ENCODE results near the gene UBE3D. TPM values are rescaled to one million over a fixed set of nuclear protein-coding genes. Genes with fewer than 3 reads are reported as not detected.

The UBE3D gene
- total RNA-seq, 2 donors from 2014 or later: 9.3 to 11.5 TPM

- H3K27ac ChIP-seq: peak overlapping the region in 3 of 4 donors; percentile 35 to 98 (median 76)
These were observed 5.4 kb upstream of the UBE3D start for GRCh38 chr6:83071023-83071422.

GRCh38 chr6:83069633-83070032 is 4.0 kb upstream of the UBE3D start:
- H3K27me3 ChIP-seq: no peaks in the 10 kb centered on the region
- TF ChIP-seq CTCF (IDR thresholded peaks at IDR 0.05) (no peak), POLR2A (IDR thresholded peaks at IDR 0.05) (no peak)
- H3K27ac ChIP-seq: peak overlapping the region in 3 of 4 donors; percentile 12 to 98 (median 23)
- no peak for ATAC-seq
- DNase-seq: no peak
- intact Hi-C loops (cut with DNase I): no loop called here
- H3K4me3 ChIP-seq: no peak overlapping the region
- H3K9me3 ChIP-seq: no peaks in the 10 kb centered on the region
- H3K36me3 ChIP-seq (replicated peaks in 1 of 2; ENCODE audit: insufficient read depth in 1 of 2, low read depth in 2 of 2): no peaks in the 10 kb centered on the region
- peaks cover 43% of the 10 kb centered on the region for H3K4me1 ChIP-seq

More at GRCh38 chr6:83071023-83071422, 5.4 kb upstream of the UBE3D start:
- Histone ChIP-seq H3K4me3 (no peak overlapping the region), H3K4me1 (peaks cover 40% of the 10 kb centered on the region), H3K27me3 (no peaks in the 10 kb centered on the region), H3K9me3 (no peaks in the 10 kb centered on the region), H3K36me3 (replicated peaks in 1 of 2; ENCODE audit: insufficient read depth in 1 of 2, low read depth in 2 of 2) (no peaks in the 10 kb centered on the region)
- 81 to 83% methylated on average over 4 of the region's 4 CpGs for WGBS, 2 donors
- no peak for ATAC-seq
- peak in 1 of 4 donors; percentile 25 for DNase-seq
- TF ChIP-seq CTCF (IDR thresholded peaks at IDR 0.05): no peak
- TF ChIP-seq POLR2A (IDR thresholded peaks at IDR 0.05): no peak
- intact Hi-C loops (cut with DNase I): no loop called here

- TF ChIP-seq CTCF (IDR thresholded peaks at IDR 0.05) (no peak), POLR2A (IDR thresholded peaks at IDR 0.05) (no peak)
- WGBS, 2 donors: 7 to 11% methylated on average over 6 of the region's 6 CpGs
- Histone ChIP-seq H3K4me1 (peaks cover 48% of the 10 kb centered on the region), H3K4me3 (no peak overlapping the region), H3K27me3 (no peaks in the 10 kb centered on the region), H3K27ac (peak overlapping the region; percentile 84 to 98 (median 94)), H3K9me3 (no peaks in the 10 kb centered on the region), H3K36me3 (replicated peaks in 1 of 2; ENCODE audit: insufficient read depth in 1 of 2, low read depth in 2 of 2) (no peaks in the 10 kb centered on the region)
- DNase-seq (no peak), ATAC-seq (no peak)
- intact Hi-C loops (cut with DNase I): no loop called here
These were observed 3.0 kb upstream of the UBE3D start for GRCh38 chr6:83068616-83069015.

GRCh38 chr6:83067448-83068439 is 2.1 kb upstream of the UBE3D start, which contains the start of gene DOP1A:
DOP1A (plus strand) TSS chr6:83067671; CDS start chr6:83096978, 29,307 bp downstream.
- Histone ChIP-seq H3K27ac (peak within 1 kb of the TSS; percentile 84 to 98 (median 94)), H3K4me3 (peak within 1 kb of the TSS; percentile 61 to 87), H3K9me3 (no peaks in the 10 kb centered on the region), H3K4me1 (peaks cover 44% of the 10 kb centered on the region), H3K27me3 (no peaks in the 10 kb centered on the region), H3K36me3 (replicated peaks in 1 of 2; ENCODE audit: insufficient read depth in 1 of 2, low read depth in 2 of 2) (no peaks in the 10 kb centered on the region)
- intact Hi-C loops (cut with DNase I): no loop called here
- TF ChIP-seq CTCF (IDR thresholded peaks at IDR 0.05): peak; percentile 91 to 99 (median 98)
- TF ChIP-seq POLR2A (IDR thresholded peaks at IDR 0.05): peak; percentile 58 to 87 (median 83)
- WGBS, 2 donors: 0% methylated on average over 24 to 65 of the region's 78 CpGs
- ATAC-seq (peak; percentile 93), DNase-seq (peak; percentile 97 to 98 (median 97))
